Left ventricle myocardium inferior (tissue), 1 donor: ENCODE measurements around the gene WWC2. TPM values are rescaled to one million over a fixed set of nuclear protein-coding genes. Genes with fewer than 3 reads are reported as not detected.
A peak's percentile ranks its signal among the peaks of the same experiment; 100 is the strongest.

Experiments used
- DNase-seq: peaks from one replicate; pipeline ENCODE4 v3.0.0-alpha.2; 2020
- H3K27ac ChIP-seq: fragments of 200-600 bp; replicated peaks from 2 replicates; pipeline ENCODE4 v1.8.0; 2021
- H3K27me3 ChIP-seq: fragments of 200-600 bp; 2 replicates; pipeline ENCODE4 v1.8.0; 2021; ENCODE audit warnings: low read depth
- H3K36me3 ChIP-seq: fragments of 200-600 bp; 2 replicates; pipeline ENCODE4 v1.8.0; 2021
- H3K4me1 ChIP-seq: fragments of 200-600 bp; 2 replicates; pipeline ENCODE4 v1.8.0; 2021
- H3K4me3 ChIP-seq: fragments of 200-600 bp; 2 replicates; pipeline ENCODE4 v1.8.0; 2021; ENCODE audit warnings: mild to moderate bottlenecking, moderate library complexity
- H3K9me3 ChIP-seq: fragments of 200-600 bp; replicated peaks from 2 replicates; pipeline ENCODE4 v1.8.0; 2021
- CTCF ChIP-seq: fragments of 200-600 bp; IDR thresholded peaks from 2 replicates; pipeline ENCODE4 v1.8.0; 2021; ENCODE audit warnings: antibody characterized with exemption, mild to moderate bottlenecking, borderline replicate concordance
- intact Hi-C: fragments of 100-400 bp; cut with micrococcal nuclease; formaldehyde crosslinking; loops from one replicate; pipeline ENCODE4 v1.11.0; 2022
- total RNA-seq: library from RNA; stranded (reverse); fragmentation: NEBNext Ultra II Directional; extraction: Animal tissue kit (Norgen Biotek cat#: 25700); gene quantifications from one replicate; pipeline ENCODE4 v1.2.1, GENCODE V29; 2021
- donor health status: DM: no; HTN: yes; CAD: no; lungs with severe emphysema.

Gene WWC2
- total RNA-seq, 1 donor from 2014 or later: 42.3 TPM

GRCh38 chr4:183201331-183201730 lies 102.3 kb downstream of the WWC2 start:
- H3K27me3 ChIP-seq: no peaks in the 10 kb centered on the region
- no peak for TF ChIP-seq CTCF
- peaks cover 25% of the 10 kb centered on the region for H3K4me1 ChIP-seq
- no peak overlapping the region for H3K4me3 ChIP-seq
- no peak overlapping the region for H3K27ac ChIP-seq
- peaks cover 7% of the 10 kb centered on the region for H3K9me3 ChIP-seq
- DNase-seq: no peak
- intact Hi-C loops: no loop called here
- H3K36me3 ChIP-seq: no peaks in the 10 kb centered on the region

GRCh38 chr4:183202523-183202922 lies 103.5 kb downstream of the WWC2 start:
- TF ChIP-seq CTCF: no peak
- DNase-seq: no peak
- Histone ChIP-seq H3K4me3 (no peak overlapping the region), H3K27ac (no peak overlapping the region), H3K36me3 (no peaks in the 10 kb centered on the region), H3K4me1 (peaks cover 25% of the 10 kb centered on the region), H3K9me3 (peaks cover 7% of the 10 kb centered on the region), H3K27me3 (no peaks in the 10 kb centered on the region)
- intact Hi-C loops: no loop called here

GRCh38 chr4:183204793-183205192 lies 105.7 kb downstream of the WWC2 start:
- TF ChIP-seq CTCF: no peak
- H3K27ac ChIP-seq: no peak overlapping the region
- intact Hi-C loops: no loop called here
- no peak for DNase-seq
- peaks cover 7% of the 10 kb centered on the region for H3K9me3 ChIP-seq
- H3K36me3 ChIP-seq: peaks cover 14% of the 10 kb centered on the region
- H3K4me1 ChIP-seq: peaks cover 25% of the 10 kb centered on the region
- no peak overlapping the region for H3K4me3 ChIP-seq
- no peaks in the 10 kb centered on the region for H3K27me3 ChIP-seq

GRCh38 chr4:183205193-183205592 lies 106.1 kb downstream of the WWC2 start:
- Histone ChIP-seq H3K4me3 (no peak overlapping the region), H3K27ac (peak overlapping the region; percentile 31), H3K9me3 (peaks cover 7% of the 10 kb centered on the region), H3K4me1 (peaks cover 25% of the 10 kb centered on the region), H3K36me3 (peaks cover 18% of the 10 kb centered on the region), H3K27me3 (no peaks in the 10 kb centered on the region)
- TF ChIP-seq CTCF: no peak
- no peak for DNase-seq
- intact Hi-C loops: no loop called here

GRCh38 chr4:183205709-183206108 lies 106.7 kb downstream of the WWC2 start:
- Histone ChIP-seq H3K4me3 (no peak overlapping the region), H3K27me3 (no peaks in the 10 kb centered on the region), H3K27ac (peak overlapping the region; percentile 31), H3K36me3 (peaks cover 19% of the 10 kb centered on the region), H3K4me1 (peaks cover 19% of the 10 kb centered on the region), H3K9me3 (peaks cover 7% of the 10 kb centered on the region)
- TF ChIP-seq CTCF: no peak
- intact Hi-C loops: no loop called here
- no peak for DNase-seq

GRCh38 chr4:183211533-183211932 lies 112.5 kb downstream of the WWC2 start:
- intact Hi-C loops: no loop called here
- TF ChIP-seq CTCF: no peak
- Histone ChIP-seq H3K27me3 (no peaks in the 10 kb centered on the region), H3K9me3 (no peaks in the 10 kb centered on the region), H3K36me3 (peaks cover 19% of the 10 kb centered on the region), H3K4me1 (peaks cover 17% of the 10 kb centered on the region), H3K27ac (no peak overlapping the region), H3K4me3 (no peak overlapping the region)
- DNase-seq: no peak
